ENCODE measurements around the gene RNF5.

DNA sequence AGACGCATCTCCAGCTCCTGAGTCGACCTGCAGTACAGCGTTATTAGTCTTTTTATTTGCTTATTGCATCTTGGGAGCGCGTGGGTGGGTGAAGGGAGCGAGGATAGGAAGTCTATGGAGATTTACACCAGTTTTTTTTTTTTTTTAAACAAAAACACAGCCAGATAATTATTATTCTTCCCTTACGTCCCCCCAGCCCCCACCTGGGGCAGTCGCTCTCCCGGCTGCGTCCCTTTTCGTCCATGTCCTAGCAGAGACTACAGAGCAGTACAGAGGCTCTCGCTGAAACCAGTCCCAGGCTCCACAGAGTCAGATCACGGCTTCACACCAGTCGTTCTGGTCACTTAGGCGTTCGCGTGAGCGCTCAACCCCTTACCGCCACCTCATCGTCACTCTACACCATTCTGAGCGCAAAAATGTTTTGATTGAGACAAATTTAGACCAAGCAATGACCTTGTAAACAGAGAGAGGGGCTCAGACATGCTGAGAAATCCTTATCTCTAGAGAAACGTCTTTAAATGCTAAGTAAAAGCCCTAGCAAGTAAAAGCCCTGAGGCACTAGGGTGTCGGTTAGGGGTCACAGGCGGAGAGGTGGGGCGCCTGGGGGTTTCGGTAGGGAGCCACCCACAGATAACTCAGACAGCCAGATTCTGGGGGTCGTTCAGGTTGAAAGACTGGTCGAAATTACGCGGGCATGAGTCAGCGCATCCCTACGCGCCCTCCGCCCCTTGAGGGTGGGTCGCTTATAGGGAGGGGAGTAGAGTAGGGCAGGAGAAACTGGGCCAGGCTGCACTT lies 25.2 kb upstream of the RNF5 start:
- TF ChIP-seq POLR2A (IDR thresholded peaks at IDR 0.05), result no peak
- TF ChIP-seq, protein P1, sequence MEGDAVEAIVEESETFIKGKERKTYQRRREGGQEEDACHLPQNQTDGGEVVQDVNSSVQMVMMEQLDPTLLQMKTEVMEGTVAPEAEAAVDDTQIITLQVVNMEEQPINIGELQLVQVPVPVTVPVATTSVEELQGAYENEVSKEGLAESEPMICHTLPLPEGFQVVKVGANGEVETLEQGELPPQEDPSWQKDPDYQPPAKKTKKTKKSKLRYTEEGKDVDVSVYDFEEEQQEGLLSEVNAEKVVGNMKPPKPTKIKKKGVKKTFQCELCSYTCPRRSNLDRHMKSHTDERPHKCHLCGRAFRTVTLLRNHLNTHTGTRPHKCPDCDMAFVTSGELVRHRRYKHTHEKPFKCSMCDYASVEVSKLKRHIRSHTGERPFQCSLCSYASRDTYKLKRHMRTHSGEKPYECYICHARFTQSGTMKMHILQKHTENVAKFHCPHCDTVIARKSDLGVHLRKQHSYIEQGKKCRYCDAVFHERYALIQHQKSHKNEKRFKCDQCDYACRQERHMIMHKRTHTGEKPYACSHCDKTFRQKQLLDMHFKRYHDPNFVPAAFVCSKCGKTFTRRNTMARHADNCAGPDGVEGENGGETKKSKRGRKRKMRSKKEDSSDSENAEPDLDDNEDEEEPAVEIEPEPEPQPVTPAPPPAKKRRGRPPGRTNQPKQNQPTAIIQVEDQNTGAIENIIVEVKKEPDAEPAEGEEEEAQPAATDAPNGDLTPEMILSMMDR (IDR thresholded peaks at IDR 0.05 in 4 of 5, conservative IDR thresholded peaks at IDR 0.05 in 1 of 5), result no peak

Measured in gastrocnemius medialis (tissue), 4 donors.